D721Med (cell line): Measurements from ENCODE around the gene PTER.

Source experiments
- DNase-seq: peaks from one replicate; pipeline ENCODE4 v3.0.0; 2011; ENCODE audit warnings: low spot score; ENCODE audit not compliant: insufficient read length
- FAIRE-seq: peaks from 2 replicates; lab custom pipeline; 2011; peaks lifted over from hg19 to GRCh38; lab: Jason Lieb, UNC
- CTCF ChIP-seq: IDR thresholded peaks from 2 replicates; pipeline ENCODE4 v1.5.1; 2012; ENCODE audit warnings: mild to moderate bottlenecking, control low read depth; ENCODE audit not compliant: insufficient read depth; ENCODE audit errors: missing control alignments

Gene PTER

GRCh38 chr10:16470747-16471146 is 33.9 kb downstream of the PTER start:
- DNase-seq (no peak), FAIRE-seq (no peak)
- no peak for TF ChIP-seq CTCF

- DNase-seq (no peak), FAIRE-seq (no peak)
- TF ChIP-seq CTCF = no peak
Measured at GRCh38 chr10:16472828-16473227, 36.0 kb downstream of the PTER start.

GRCh38 chr10:16477757-16478156 is 40.9 kb downstream of the PTER start:
- no peak for DNase-seq
- FAIRE-seq = no peak
- TF ChIP-seq CTCF = no peak

GRCh38 chr10:16478801-16479200 is 42.0 kb downstream of the PTER start:
- no peak for DNase-seq
- TF ChIP-seq CTCF = no peak
- FAIRE-seq = no peak

- DNase-seq (no peak), FAIRE-seq (no peak)
- no peak for TF ChIP-seq CTCF
Measured at GRCh38 chr10:16481052-16481728, 44.4 kb downstream of the PTER start.

- no peak for FAIRE-seq
- TF ChIP-seq CTCF = no peak
- no peak for DNase-seq
Measured at GRCh38 chr10:16483241-16483917, 46.6 kb downstream of the PTER start.

- peak; percentile 82 for FAIRE-seq
Measured at GRCh38 chr10:16490511-16490910, 53.7 kb downstream of the PTER start.

More at GRCh38 chr10:16490511-16490910, 53.7 kb downstream of the PTER start:
- no peak for DNase-seq
- no peak for TF ChIP-seq CTCF
